ENCODE data around the gene LAS1L. TPM values are rescaled to one million over a fixed set of nuclear protein-coding genes. Genes with fewer than 3 reads are reported as not detected.
"Not testable (repeated sequence)": the region's sequence is repeated elsewhere in the genome, so short reads cannot be mapped to it uniquely, and the experiment has no call there.

Gene LAS1L
- total RNA-seq, 1 donor from 2014 or later = 45.1 TPM

- H3K36me3 Mint-ChIP-seq (ENCODE audit: unreplicated experiment) = no peaks in the 10 kb centered on the region
- TF ChIP-seq CTCF (IDR thresholded peaks at IDR 0.05; ENCODE audit: partially characterized antibody, unreplicated experiment) = no peak
- no peak for DNase-seq
- no peaks in the 10 kb centered on the region for H3K27me3 Mint-ChIP-seq (ENCODE audit: unreplicated experiment)
- no peaks in the 10 kb centered on the region for H3K4me1 Mint-ChIP-seq (ENCODE audit: low read depth, unreplicated experiment)
- no peak overlapping the region for H3K4me3 Mint-ChIP-seq (ENCODE audit: unreplicated experiment)
- no peaks in the 10 kb centered on the region for H3K9me3 Mint-ChIP-seq (ENCODE audit: unreplicated experiment)
- H3K27ac Mint-ChIP-seq (ENCODE audit: unreplicated experiment) = no peak overlapping the region
These were observed 32.0 kb downstream of the LAS1L start for GRCh38 chrX:65502618-65503017.

GRCh38 chrX:65493431-65493830 is 41.2 kb downstream of the LAS1L start:
- Mint-ChIP-seq H3K4me3 (ENCODE audit: unreplicated experiment) (no peak overlapping the region), H3K36me3 (ENCODE audit: unreplicated experiment) (no peaks in the 10 kb centered on the region), H3K27ac (ENCODE audit: unreplicated experiment) (no peak overlapping the region), H3K27me3 (ENCODE audit: unreplicated experiment) (no peaks in the 10 kb centered on the region), H3K4me1 (ENCODE audit: low read depth, unreplicated experiment) (no peaks in the 10 kb centered on the region), H3K9me3 (ENCODE audit: unreplicated experiment) (no peaks in the 10 kb centered on the region)
- no peak for TF ChIP-seq CTCF (IDR thresholded peaks at IDR 0.05; ENCODE audit: partially characterized antibody, unreplicated experiment)
- no peak for DNase-seq

- no peaks in the 10 kb centered on the region for H3K36me3 Mint-ChIP-seq (ENCODE audit: unreplicated experiment)
- TF ChIP-seq CTCF (IDR thresholded peaks at IDR 0.05; ENCODE audit: partially characterized antibody, unreplicated experiment) = no peak
- no peak for DNase-seq
- no peak overlapping the region for H3K27ac Mint-ChIP-seq (ENCODE audit: unreplicated experiment)
- H3K27me3 Mint-ChIP-seq (ENCODE audit: unreplicated experiment) = no peaks in the 10 kb centered on the region
- no peak overlapping the region for H3K4me3 Mint-ChIP-seq (ENCODE audit: unreplicated experiment)
- H3K4me1 Mint-ChIP-seq (ENCODE audit: low read depth, unreplicated experiment) = no peaks in the 10 kb centered on the region
- no peaks in the 10 kb centered on the region for H3K9me3 Mint-ChIP-seq (ENCODE audit: unreplicated experiment)
These were observed 43.0 kb downstream of the LAS1L start for GRCh38 chrX:65491620-65492019.

GRCh38 chrX:65488495-65488894 is 46.1 kb downstream of the LAS1L start:
- Mint-ChIP-seq H3K4me3 (ENCODE audit: unreplicated experiment) (no peak overlapping the region), H3K27me3 (ENCODE audit: unreplicated experiment) (no peaks in the 10 kb centered on the region), H3K27ac (ENCODE audit: unreplicated experiment) (no peak overlapping the region), H3K9me3 (ENCODE audit: unreplicated experiment) (no peaks in the 10 kb centered on the region), H3K4me1 (ENCODE audit: low read depth, unreplicated experiment) (no peaks in the 10 kb centered on the region), H3K36me3 (ENCODE audit: unreplicated experiment) (no peaks in the 10 kb centered on the region)
- no peak for TF ChIP-seq CTCF (IDR thresholded peaks at IDR 0.05; ENCODE audit: partially characterized antibody, unreplicated experiment)
- no peak for DNase-seq

- Mint-ChIP-seq H3K4me1 (ENCODE audit: low read depth, unreplicated experiment) (no peaks in the 10 kb centered on the region), H3K27ac (ENCODE audit: unreplicated experiment) (no peak overlapping the region), H3K27me3 (ENCODE audit: unreplicated experiment) (no peaks in the 10 kb centered on the region), H3K4me3 (ENCODE audit: unreplicated experiment) (no peak overlapping the region), H3K9me3 (ENCODE audit: unreplicated experiment) (peaks cover 2% of the 10 kb centered on the region), H3K36me3 (ENCODE audit: unreplicated experiment) (no peaks in the 10 kb centered on the region)
- no peak for TF ChIP-seq CTCF (IDR thresholded peaks at IDR 0.05; ENCODE audit: partially characterized antibody, unreplicated experiment)
- DNase-seq = no peak
These were observed 53.6 kb downstream of the LAS1L start for GRCh38 chrX:65480960-65481359.

- H3K4me1 Mint-ChIP-seq (ENCODE audit: low read depth, unreplicated experiment); H3K4me3 Mint-ChIP-seq (ENCODE audit: unreplicated experiment); H3K27me3 Mint-ChIP-seq (ENCODE audit: unreplicated experiment); H3K27ac Mint-ChIP-seq (ENCODE audit: unreplicated experiment); H3K9me3 Mint-ChIP-seq (ENCODE audit: unreplicated experiment); H3K36me3 Mint-ChIP-seq (ENCODE audit: unreplicated experiment); DNase-seq: not testable (repeated sequence)
These were observed 55.5 kb downstream of the LAS1L start for GRCh38 chrX:65479102-65479501.

Measured in glutamatergic neuron (in vitro differentiated cells).